Left ventricle myocardium inferior (tissue), 1 donor: Measurements from ENCODE around the gene TMC6. TPM values are rescaled to one million over a fixed set of nuclear protein-coding genes. Genes with fewer than 3 reads are reported as not detected.
A peak's percentile ranks its signal among the peaks of the same experiment; 100 is the strongest.

ENCODE experiments used
- DNase-seq: peaks from one replicate; pipeline ENCODE4 v3.0.0-alpha.2; 2020
- H3K27ac ChIP-seq: fragments of 200-600 bp; replicated peaks from 2 replicates; pipeline ENCODE4 v1.8.0; 2021
- H3K27me3 ChIP-seq: fragments of 200-600 bp; 2 replicates; pipeline ENCODE4 v1.8.0; 2021; ENCODE audit warnings: low read depth
- H3K36me3 ChIP-seq: fragments of 200-600 bp; 2 replicates; pipeline ENCODE4 v1.8.0; 2021
- H3K4me1 ChIP-seq: fragments of 200-600 bp; 2 replicates; pipeline ENCODE4 v1.8.0; 2021
- H3K4me3 ChIP-seq: fragments of 200-600 bp; 2 replicates; pipeline ENCODE4 v1.8.0; 2021; ENCODE audit warnings: mild to moderate bottlenecking, moderate library complexity
- H3K9me3 ChIP-seq: fragments of 200-600 bp; replicated peaks from 2 replicates; pipeline ENCODE4 v1.8.0; 2021
- CTCF ChIP-seq: fragments of 200-600 bp; IDR thresholded peaks from 2 replicates; pipeline ENCODE4 v1.8.0; 2021; ENCODE audit warnings: antibody characterized with exemption, mild to moderate bottlenecking, borderline replicate concordance
- intact Hi-C: fragments of 100-400 bp; cut with micrococcal nuclease; formaldehyde crosslinking; loops from one replicate; pipeline ENCODE4 v1.11.0; 2022
- long read RNA-seq: library from polyadenylated mRNA; unstranded; transcript quantifications from one replicate; pipeline ENCODE4 v2.0.0, GENCODE V29; 2021
- total RNA-seq: library from RNA; stranded (reverse); fragmentation: NEBNext Ultra II Directional; extraction: Animal tissue kit (Norgen Biotek cat#: 25700); gene quantifications from one replicate; pipeline ENCODE4 v1.2.1, GENCODE V29; 2021
- donor health status: DM: no; HTN: yes; CAD: no; lungs with severe emphysema.

TMC6 gene
- total RNA-seq = 39.5 TPM
- long read RNA-seq, full-length matches to known transcripts = 28 of 106 reads
- long read RNA-seq, partial matches to known transcripts = 28 of 106 reads
- long read RNA-seq, other reads (novel, unspliced or antisense) = 50 of 106 reads

- DNase-seq = no peak
- Histone ChIP-seq H3K27ac (peak within 1 kb of the TSS; percentile 93), H3K9me3 (no peaks in the 10 kb centered on the region), H3K4me1 (peaks cover 85% of the 10 kb centered on the region), H3K4me3 (peak within 1 kb of the TSS; percentile 82), H3K36me3 (peaks cover 20% of the 10 kb centered on the region), H3K27me3 (no peaks in the 10 kb centered on the region)
- TF ChIP-seq CTCF = no peak
- intact Hi-C loops = no loop called here
Measured at GRCh38 chr17:78128551-78129350, at the start of gene TMC6. TSS of gene TMC6 (minus strand) at chr17:78128755. CDS start at chr17:78126832, 1,923 bp downstream.

GRCh38 chr17:78176548-78177025 is 48.0 kb upstream of the TMC6 start:
- Histone ChIP-seq H3K4me1 (peaks cover 62% of the 10 kb centered on the region), H3K27ac (peak overlapping the region; percentile 91)
- TF ChIP-seq CTCF = peak; percentile 97

GRCh38 chr17:78175643-78175981 is 47.1 kb upstream of the TMC6 start:
- Histone ChIP-seq H3K27me3 (no peaks in the 10 kb centered on the region), H3K4me3 (no peak overlapping the region), H3K36me3 (peaks cover 17% of the 10 kb centered on the region), H3K27ac (peak overlapping the region; percentile 91), H3K4me1 (peaks cover 67% of the 10 kb centered on the region), H3K9me3 (no peaks in the 10 kb centered on the region)
- DNase-seq = no peak
- intact Hi-C loops = loop anchor here (5.0 kb wide), 1 partner anchor 63 kb away; no protein-coding TSS in a partner anchor
- no peak for TF ChIP-seq CTCF

More at GRCh38 chr17:78176548-78177025, 48.0 kb upstream of the TMC6 start:
- Histone ChIP-seq H3K36me3 (peaks cover 7% of the 10 kb centered on the region), H3K4me3 (no peak overlapping the region), H3K27me3 (no peaks in the 10 kb centered on the region), H3K9me3 (no peaks in the 10 kb centered on the region)
- peak; percentile 73 for DNase-seq
- intact Hi-C loops = loop anchor here (5.0 kb wide), 1 partner anchor 64 kb away; no protein-coding TSS in a partner anchor

- Histone ChIP-seq H3K4me1 (peaks cover 69% of the 10 kb centered on the region), H3K4me3 (peak overlapping the region; percentile 40)
- no peak for TF ChIP-seq CTCF
Measured at GRCh38 chr17:78174870-78175642, 46.5 kb upstream of the TMC6 start.

GRCh38 chr17:78174346-78174869 is 45.9 kb upstream of the TMC6 start:
- Histone ChIP-seq H3K27ac (peak overlapping the region; percentile 91), H3K27me3 (no peaks in the 10 kb centered on the region), H3K4me1 (peaks cover 75% of the 10 kb centered on the region), H3K36me3 (peaks cover 18% of the 10 kb centered on the region), H3K4me3 (peak overlapping the region; percentile 40), H3K9me3 (no peaks in the 10 kb centered on the region)
- TF ChIP-seq CTCF = peak; percentile 77
- intact Hi-C loops = no loop called here
- DNase-seq = peak; percentile 85

More at GRCh38 chr17:78174870-78175642, 46.5 kb upstream of the TMC6 start:
- peaks cover 18% of the 10 kb centered on the region for H3K36me3 ChIP-seq
- no peak for DNase-seq
- intact Hi-C loops = loop anchor here (5.0 kb wide), 1 partner anchor 63 kb away; no protein-coding TSS in a partner anchor
- H3K27ac ChIP-seq = peak overlapping the region; percentile 91
- no peaks in the 10 kb centered on the region for H3K9me3 ChIP-seq
- no peaks in the 10 kb centered on the region for H3K27me3 ChIP-seq
